ENCODE data around the gene CUEDC2.

CUEDC2 gene

DNA sequence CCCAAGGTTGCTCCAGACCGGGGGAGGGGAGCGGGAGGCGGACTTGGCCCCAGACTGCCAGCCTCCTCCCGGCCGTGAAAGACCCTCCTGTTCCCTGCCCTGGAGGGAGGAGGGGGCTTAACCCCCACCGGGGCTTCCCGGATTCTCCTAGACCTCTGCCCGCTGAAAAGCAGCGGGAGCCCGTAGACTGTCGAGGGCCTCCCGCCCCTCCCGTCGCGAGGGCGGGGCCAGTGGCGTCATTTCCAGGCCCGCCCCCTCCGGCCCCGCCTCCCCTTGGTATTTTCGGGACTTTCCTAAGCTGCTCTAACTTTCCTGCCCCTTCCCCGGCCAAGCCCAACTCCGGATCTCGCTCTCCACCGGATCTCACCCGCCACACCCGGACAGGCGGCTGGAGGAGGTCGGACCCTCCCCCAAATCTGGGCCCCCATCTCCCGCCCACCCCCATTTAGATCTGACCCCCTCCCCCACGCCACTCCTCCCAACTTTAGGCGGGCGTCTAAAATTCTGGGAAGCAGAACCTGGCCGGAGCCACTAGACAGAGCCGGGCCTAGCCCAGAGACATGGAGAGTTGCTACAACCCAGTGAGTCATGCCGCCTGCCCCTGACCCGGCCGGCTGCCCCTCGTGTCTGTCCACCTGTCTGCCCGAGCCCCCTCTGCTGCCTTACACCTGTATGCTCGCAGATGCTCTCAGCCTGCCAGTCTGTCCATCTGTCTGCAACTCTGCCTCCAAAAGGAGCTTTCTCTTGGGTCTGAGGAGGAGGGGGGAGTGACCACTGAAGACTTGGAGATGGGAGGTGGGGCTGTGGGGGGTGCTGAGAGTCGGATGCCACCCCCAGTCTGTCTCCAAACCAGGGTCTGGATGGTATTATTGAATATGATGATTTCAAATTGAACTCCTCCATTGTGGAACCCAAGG lies 36.7 kb downstream of the CUEDC2 start, which contains the start of gene NFKB2:
NFKB2 (plus strand) TSS at position 306 of the 917 bp plus-strand sequence; CDS start at position 561, 255 bp downstream.
- peak; percentile 87 to 89 for DNase-seq

DNA sequence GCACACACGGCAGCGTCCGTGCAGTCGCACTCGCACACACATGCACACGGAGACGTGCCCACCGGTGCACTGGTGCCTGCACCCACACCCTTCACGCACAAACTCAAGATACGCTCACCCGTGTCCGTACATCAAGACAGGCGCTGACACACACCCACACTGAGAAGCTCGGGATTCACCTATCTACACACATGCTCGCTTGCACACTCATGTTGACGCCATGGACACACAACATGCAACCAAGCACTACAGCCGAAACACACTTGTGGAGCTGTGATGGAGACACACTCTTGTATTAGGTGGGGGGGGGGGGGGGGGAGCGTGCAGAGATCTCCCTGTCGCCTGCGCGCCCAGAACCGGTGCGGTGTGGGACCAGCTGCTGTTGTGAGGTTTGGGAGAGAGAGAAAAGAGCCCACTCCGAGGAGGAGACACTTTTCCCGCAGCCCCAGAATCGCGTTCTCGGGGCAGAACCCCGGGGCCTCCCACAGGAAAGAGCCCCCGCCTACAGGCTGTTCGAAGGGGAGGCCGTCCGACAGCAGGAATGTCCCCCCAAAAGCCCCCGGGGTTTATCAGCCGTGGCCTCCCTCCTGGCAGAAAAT lies 37.5 kb downstream of the CUEDC2 start:
- peak; percentile 55 to 56 for DNase-seq

DNA sequence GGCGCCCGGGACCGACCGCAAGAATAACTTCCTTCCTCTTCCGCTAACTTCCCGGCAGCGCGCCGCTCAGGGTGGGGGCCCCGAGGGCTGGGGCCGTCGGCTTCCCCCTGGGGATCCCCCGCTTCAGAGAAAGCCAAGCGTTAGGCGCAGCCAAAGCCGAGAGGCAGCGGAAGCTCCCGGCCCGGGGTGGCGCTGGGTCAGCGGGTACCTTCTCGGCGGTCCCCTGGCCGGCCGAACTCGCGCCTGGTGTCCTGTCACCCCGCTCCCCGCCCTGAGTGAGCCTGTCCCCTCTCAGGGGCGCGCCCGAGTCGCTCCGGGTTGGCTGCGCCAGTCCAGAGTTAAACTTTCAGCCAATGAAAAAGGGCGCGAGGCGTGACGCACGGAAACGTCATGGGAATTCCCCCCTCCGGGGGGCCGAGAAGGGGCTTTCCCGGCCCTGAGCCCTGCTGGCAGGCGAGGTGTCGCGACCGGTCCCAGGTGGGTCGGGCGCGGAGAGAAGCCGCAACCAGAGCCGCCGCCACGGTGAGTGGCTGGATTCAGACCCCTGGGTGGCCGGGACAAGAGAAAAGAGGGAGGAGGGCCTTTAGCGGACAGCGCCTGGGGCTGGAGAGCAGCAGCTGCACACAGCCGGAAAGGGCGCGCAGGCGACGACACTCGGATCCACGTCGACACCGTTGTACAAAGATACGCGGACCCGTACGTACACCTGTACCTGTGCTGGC lies 38.1 kb downstream of the CUEDC2 start:
- peak; percentile 98 for DNase-seq

DNA sequence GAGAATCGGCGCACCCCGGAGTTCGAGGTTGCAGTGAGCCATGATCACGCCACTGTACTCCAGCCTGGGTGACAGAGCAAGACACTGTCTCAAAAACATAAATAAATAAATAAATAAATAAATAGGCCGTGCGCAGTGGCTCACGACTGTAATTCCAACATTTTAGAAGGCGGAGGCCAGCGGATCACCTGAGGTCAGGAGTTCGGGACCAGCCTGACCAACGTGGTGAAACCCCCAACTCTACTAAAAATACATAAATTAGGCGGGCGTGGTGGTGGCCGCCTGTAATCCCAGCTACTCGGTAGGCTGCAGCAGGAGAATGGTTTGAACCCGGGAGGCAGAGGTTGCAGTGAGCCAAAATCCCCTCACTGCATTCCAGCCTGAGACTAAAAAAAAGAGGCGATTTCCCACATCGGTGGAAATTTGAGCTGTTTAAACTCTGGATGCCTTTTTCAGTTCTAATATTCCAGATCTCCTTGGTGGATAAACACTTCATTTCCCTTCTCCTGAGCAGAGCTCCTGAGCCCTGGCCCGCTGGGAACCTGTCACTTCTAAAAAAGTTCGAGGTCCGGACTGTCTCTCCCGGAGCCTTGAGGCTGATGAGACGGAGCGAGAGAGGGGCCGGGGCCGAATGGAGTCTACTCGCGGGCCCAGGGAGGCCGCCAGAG lies 38.8 kb downstream of the CUEDC2 start:
- DNase-seq = no peak

DNA sequence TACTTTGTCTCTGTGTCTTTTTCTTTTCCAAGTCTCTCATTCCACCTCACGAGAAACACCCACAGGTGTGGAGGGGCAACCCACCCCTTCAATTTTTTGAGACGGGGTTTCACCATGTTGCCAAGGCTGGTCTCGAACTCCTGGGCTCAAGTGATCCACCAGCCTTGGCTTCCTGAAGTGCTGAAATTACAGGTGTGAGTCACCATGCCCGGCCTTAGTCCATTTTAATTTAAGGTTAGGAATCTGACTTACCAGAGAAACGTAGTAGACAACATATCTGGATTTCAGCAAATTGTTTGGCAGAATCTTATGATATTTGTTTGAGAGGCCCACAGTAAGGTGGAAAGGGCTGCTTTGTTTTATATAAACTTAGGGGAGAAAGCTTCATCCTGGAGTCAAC lies 40.1 kb downstream of the CUEDC2 start:
- no peak for DNase-seq

DNA sequence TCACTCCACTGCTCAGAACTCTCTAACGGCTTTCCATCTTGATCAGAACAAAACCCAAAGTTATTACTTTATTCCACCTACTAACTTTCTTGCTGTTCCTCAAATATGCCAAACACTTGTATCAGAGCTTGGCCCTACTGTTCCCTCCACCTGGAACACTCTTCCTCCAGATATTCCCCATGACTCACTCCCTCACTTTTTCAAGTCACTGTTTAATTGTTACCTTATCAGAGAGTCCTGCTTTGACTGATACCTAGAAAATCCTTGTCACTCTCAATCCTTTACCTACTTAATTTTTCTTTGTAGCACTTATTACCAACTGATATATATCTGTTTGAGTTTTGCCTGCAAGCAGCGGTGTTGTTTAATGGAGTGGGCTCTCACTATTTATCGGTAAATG lies 42.5 kb downstream of the CUEDC2 start:
- no peak for DNase-seq

DNA sequence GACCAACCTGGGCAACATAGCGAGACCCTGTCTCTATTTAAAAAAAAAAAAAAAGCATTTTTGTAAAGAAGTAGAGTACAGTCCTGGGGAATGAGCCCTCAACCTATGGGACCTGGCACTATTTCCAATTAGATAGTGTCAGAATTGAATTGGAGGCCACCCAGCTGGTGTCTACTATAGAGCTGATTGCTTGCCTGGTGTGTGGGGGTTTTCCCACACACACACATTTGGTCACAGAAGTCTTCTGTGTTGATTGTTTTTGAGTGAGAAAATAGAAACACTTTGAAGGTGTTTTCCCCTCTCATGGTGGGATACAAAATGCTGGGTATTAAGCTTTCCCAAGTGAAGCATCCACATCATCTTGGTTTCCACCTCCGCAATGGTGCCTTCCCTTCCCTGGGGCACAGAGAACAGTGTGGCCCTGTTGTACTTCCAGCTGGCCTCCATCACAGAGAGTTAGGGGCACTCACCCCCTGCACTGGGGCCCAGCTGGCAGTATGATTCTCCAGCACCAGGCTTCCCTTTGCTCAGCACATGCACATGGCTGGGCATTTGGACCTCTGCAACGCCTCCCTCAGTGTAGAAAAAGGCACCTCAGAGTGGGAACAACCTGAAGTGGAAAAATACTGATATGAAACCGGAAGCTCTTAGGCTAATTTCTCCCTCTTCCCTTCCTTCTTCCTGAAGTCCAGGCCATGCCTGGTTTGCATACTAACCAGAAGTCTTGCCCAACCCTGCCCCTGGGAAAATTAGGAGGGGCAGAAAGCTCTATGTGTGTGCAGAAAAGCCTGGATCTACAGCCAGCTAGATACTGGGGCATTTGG lies 47.6 kb downstream of the CUEDC2 start:
- DNase-seq = no peak

DNA sequence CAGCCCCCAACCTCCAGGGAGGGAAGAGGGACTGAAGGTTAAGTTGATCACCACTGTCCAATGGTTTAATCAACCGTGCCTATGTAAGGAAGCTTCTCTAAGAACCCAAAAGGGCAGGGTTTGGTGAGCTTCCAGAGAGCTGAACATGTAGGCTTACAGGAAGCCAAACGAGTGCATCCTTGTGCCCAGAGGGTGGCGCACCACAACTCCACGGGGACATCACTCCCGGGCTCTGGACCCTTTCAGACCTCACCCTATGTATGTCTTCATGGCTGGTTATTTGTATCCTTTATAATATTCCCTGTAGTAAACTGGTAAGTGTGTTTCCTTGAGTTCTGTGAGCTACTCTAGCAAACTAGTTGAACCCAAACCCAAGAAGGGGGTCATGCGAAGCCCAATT lies 48.3 kb downstream of the CUEDC2 start:
- peak in 1 of 2 experiments; percentile 15 for DNase-seq

DNA sequence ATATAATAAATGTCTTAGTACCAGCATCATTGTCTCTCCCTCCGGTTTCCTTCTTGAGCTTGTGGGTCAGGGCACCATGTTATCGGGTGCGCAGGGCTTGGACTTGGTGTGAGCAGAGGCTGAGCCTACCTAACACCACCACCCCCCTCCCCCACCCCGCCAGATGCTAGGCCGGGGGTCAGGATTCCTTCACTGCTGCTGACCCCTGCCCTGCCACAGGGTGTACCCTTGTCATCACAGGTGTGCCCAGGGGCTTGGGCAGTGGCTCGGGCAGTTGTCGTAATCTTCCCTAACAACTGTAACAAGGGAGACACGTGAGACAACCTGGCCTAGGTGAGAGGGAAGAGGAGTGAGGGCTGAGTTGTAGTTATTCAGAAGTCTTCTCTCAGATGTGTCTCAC lies 49.5 kb downstream of the CUEDC2 start:
- DNase-seq = no peak

DNA sequence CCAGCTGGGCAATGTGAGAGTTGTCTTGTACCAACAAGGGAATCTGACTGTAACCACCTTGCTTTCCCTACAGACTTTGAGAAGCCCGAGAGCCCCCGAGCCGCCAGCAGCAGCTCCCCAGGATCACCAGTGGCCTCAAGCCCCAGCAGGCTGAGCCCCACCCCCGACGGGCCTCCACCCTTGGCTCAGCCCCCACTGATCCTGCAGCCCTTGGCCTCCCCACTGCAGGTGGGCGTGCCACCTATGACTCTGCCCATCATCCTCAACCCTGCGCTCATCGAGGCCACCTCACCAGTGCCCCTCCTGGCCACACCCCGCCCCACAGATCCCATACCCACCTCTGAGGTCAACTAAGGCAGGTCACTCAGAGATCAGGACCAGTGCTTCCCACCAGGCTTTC lies 50.4 kb downstream of the CUEDC2 start:
- no peak for DNase-seq

DNA sequence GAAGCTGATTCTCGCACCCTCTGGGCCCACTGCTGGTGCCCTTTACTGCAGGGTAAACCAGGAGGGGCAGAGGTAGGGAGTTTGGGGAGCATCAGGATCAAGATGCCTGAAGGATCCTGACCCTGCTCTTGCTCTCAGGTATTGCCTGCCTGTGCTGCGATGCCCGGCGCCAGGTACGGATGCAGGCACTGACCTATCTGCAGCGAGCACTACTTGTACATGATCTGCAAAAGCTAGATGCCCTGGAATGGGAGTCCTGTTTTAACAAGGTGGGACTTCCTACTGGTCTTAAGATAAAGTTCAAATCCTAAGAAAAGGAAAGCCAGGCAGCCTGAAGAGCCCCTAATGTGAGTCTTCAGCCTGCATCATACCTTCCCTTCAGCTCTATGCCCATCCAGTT lies 53.0 kb downstream of the CUEDC2 start:
- DNase-seq = no peak

DNA sequence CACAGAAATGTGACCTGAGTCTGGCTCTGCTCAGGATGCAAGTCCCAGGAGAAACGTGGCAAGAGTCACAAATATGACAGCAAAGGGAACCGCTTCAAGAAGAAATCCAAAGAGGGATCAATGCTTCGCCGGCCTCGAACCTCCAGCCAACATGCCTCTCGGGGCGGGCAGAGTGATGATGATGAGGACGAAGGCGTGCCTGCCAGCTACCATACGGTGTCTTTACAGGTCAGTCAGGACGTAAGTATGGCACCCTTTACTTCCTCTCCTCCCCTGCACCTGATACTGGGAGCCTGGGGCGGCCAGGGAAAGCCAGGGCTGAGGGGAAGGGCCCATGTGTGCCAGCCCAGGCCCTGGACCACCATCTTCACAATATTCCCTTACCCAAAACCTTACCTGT lies 55.5 kb downstream of the CUEDC2 start:
- DNase-seq = no peak

DNA sequence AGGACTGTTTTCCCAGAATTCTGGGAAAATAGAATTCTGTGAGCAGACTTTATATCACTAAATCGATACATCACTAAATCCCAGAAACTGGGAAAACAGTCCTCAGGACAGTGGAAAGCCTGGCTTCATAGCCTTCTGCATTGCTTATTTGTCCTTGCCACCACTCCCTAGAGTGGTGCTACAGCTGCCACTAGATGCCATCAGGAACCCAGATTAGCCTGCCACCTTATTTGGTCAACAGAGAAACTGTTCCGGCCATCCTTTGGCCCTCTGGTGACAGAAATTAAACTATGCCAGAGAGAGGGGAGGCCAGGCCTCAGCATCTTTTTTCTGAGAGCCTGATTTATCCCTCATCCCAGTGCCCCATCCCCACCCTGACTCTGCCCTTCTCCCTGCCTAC lies 56.5 kb downstream of the CUEDC2 start:
- DNase-seq = no peak

DNA sequence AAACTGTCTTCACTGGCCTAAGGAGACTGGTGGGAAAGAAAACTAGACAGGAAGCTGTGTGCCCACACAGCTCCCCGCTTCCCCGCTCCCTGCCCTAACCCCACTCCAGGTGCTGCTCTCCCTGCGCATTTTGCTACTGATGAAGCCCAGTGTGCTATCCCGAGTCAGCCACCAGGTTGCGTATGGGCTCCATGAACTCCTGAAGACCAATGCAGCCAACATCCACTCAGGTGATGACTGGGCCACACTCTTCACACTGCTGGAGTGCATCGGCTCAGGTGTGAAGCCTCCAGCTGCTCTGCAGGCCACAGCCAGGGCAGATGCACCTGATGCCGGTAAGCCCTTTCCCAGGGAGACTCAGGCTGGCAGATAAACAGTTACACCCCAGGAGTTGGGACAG lies 57.1 kb downstream of the CUEDC2 start:
- DNase-seq = no peak
